MM.1S (cell line): ENCODE measurements around the gene VAC14.

Experiments
- DNase-seq: peaks from one replicate; pipeline ENCODE4 v3.0.0-alpha.2; 2015
- H2AFZ ChIP-seq: fragments of 300-600 bp; sonication (generic); 2 replicates; pipeline ENCODE4 v1.6.0; 2016; ENCODE audit warnings: antibody characterized with exemption, low read length
- H3F3A ChIP-seq: fragments of 300-600 bp; sonication (generic); 2 replicates; pipeline ENCODE4 v1.6.1; 2016; ENCODE audit warnings: mild to moderate bottlenecking, antibody characterized with exemption, low read length, moderate library complexity, mixed read lengths; ENCODE audit not compliant: insufficient read depth
- H3K27ac ChIP-seq: fragments of 300-600 bp; sonication (generic); 2 replicates; pipeline ENCODE4 v1.5.1; 2016; ENCODE audit warnings: mild to moderate bottlenecking, low read length
- H3K27me3 ChIP-seq: fragments of 300-600 bp; sonication (generic); replicated peaks from 2 replicates; pipeline ENCODE4 v1.6.0; 2016; ENCODE audit warnings: low read length; ENCODE audit not compliant: insufficient read depth
- H3K36me3 ChIP-seq: fragments of 300-600 bp; sonication (generic); replicated peaks from 2 replicates; pipeline ENCODE4 v1.6.1; 2016; ENCODE audit warnings: mild to moderate bottlenecking, low read length, mixed read lengths; ENCODE audit not compliant: insufficient read depth
- H3K4me1 ChIP-seq: fragments of 300-600 bp; sonication (generic); 2 replicates; pipeline ENCODE4 v1.6.1; 2016; ENCODE audit warnings: low read length, mixed read lengths
- H3K4me2 ChIP-seq: fragments of 300-600 bp; sonication (generic); 2 replicates; pipeline ENCODE4 v1.6.0; 2016; ENCODE audit warnings: low read depth, low read length
- H3K4me3 ChIP-seq: fragments of 300-600 bp; sonication (generic); 2 replicates; pipeline ENCODE4 v1.5.1; 2016; ENCODE audit warnings: low read length, mixed read lengths
- H3K79me2 ChIP-seq: fragments of 300-600 bp; sonication (generic); 2 replicates; pipeline ENCODE4 v1.6.1; 2016; ENCODE audit warnings: mixed run types, low read length, mixed read lengths
- H3K9ac ChIP-seq: fragments of 300-600 bp; sonication (generic); 2 replicates; pipeline ENCODE4 v1.6.1; 2016; ENCODE audit warnings: low read length, mixed read lengths
- H3K9me2 ChIP-seq: fragments of 300-600 bp; sonication (generic); replicated peaks from 2 replicates; pipeline ENCODE4 v1.6.1; 2016; ENCODE audit warnings: mild to moderate bottlenecking, low read length, mixed read lengths; ENCODE audit not compliant: insufficient read depth
- H3K9me3 ChIP-seq: fragments of 300-600 bp; sonication (generic); replicated peaks from 2 replicates; pipeline ENCODE4 v1.6.1; 2016; ENCODE audit warnings: mild to moderate bottlenecking, low read length, mixed read lengths; ENCODE audit not compliant: insufficient read depth
- H4K20me1 ChIP-seq: fragments of 300-600 bp; sonication (generic); 2 replicates; pipeline ENCODE4 v1.6.1; 2016; ENCODE audit warnings: mild to moderate bottlenecking, low read length, moderate library complexity, mixed read lengths; ENCODE audit not compliant: insufficient read depth
- EZH2 ChIP-seq: fragments of 300-600 bp; sonication (generic); optimal IDR thresholded peaks from 2 replicates; pipeline ENCODE3; 2017; ENCODE audit warnings: low read depth, mild to moderate bottlenecking, antibody characterized with exemption, low read length, mixed read lengths
- EZH2phosphoT487 ChIP-seq: fragments of 300-600 bp; sonication (generic); IDR thresholded peaks from 2 replicates; pipeline ENCODE4 v1.6.1; 2018; ENCODE audit warnings: antibody characterized with exemption, low read length
- TF ChIP-seq, protein P1 (sequence below): fragments of 300-600 bp; sonication (generic); IDR thresholded peaks from 2 replicates; pipeline ENCODE4 v1.5.1; 2016; ENCODE audit warnings: antibody characterized with exemption, low read length, mixed read lengths

The VAC14 gene

GRCh38 chr16:70729292-70729691 is 71.7 kb downstream of the VAC14 start:
- H3K36me3 ChIP-seq = no peaks in the 10 kb centered on the region; the same call in 1 of the 2 replicates
- H4K20me1 ChIP-seq = no peaks in the 10 kb centered on the region
- H3K27me3 ChIP-seq = no peaks in the 10 kb centered on the region
- no peaks in the 10 kb centered on the region for H3K9me2 ChIP-seq
- no peak overlapping the region for H3K9ac ChIP-seq
- H3K9me3 ChIP-seq = no peaks in the 10 kb centered on the region
- no peak overlapping the region for H3K4me2 ChIP-seq
- H3F3A ChIP-seq = no peaks in the 10 kb centered on the region
- H2AFZ ChIP-seq = no peak overlapping the region
- H3K4me3 ChIP-seq = no peak overlapping the region
- no peaks in the 10 kb centered on the region for H3K4me1 ChIP-seq
- TF ChIP-seq EZH2 = no peak
- no peak for TF ChIP-seq EZH2phosphoT487
- TF ChIP-seq, protein P1, sequence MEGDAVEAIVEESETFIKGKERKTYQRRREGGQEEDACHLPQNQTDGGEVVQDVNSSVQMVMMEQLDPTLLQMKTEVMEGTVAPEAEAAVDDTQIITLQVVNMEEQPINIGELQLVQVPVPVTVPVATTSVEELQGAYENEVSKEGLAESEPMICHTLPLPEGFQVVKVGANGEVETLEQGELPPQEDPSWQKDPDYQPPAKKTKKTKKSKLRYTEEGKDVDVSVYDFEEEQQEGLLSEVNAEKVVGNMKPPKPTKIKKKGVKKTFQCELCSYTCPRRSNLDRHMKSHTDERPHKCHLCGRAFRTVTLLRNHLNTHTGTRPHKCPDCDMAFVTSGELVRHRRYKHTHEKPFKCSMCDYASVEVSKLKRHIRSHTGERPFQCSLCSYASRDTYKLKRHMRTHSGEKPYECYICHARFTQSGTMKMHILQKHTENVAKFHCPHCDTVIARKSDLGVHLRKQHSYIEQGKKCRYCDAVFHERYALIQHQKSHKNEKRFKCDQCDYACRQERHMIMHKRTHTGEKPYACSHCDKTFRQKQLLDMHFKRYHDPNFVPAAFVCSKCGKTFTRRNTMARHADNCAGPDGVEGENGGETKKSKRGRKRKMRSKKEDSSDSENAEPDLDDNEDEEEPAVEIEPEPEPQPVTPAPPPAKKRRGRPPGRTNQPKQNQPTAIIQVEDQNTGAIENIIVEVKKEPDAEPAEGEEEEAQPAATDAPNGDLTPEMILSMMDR = no peak
- no peaks in the 10 kb centered on the region for H3K79me2 ChIP-seq
- no peak overlapping the region for H3K27ac ChIP-seq
- DNase-seq = no peak

DNA sequence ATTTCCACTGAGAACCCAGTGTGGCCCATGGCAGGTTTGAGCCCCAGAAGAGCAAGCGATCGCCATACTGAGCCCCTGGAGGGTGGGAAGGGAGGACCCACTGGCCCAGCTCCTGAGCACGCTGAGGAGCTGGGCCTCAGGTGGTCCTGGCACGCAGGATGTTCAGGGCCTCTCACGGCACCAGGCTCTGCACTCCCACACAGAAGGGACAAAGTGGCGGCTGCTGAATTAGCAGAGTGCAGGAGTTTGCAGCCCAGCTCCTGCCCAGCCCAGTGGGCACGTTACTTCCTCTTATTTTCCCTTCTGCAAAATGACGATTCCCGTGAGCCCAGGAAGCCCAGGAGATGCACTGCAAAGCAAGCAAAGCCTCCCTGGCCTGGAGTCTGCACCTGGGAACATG is 72.8 kb downstream of the VAC14 start:
- no peak for TF ChIP-seq EZH2
- TF ChIP-seq EZH2phosphoT487 = no peak
- TF ChIP-seq, protein P1 = no peak

DNA sequence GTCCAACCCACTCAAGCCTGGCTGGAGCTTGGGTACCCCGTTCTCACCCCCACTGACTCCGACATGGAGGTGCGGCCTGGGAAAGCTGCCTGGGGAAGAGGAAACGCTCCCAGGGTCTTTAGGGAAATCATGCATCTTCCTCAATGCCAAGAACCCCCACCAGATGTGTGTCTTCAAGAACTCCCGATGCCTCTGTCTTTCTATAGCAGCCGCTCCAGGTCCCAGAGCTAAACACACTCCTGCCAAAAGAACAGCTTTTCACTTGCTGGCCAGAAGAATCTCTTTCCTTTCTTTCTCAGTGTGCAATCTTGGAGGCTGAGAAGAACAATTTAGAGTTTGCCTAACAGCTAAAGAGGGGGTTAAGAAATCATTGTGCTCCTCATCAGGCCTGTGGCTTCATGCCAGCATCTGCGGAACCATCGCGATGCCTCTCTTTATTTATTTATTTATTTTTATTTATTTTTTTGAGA is 74.0 kb downstream of the VAC14 start:
- no peak overlapping the region for H3K4me2 ChIP-seq
- no peaks in the 10 kb centered on the region for H3F3A ChIP-seq
- DNase-seq = no peak
- H3K79me2 ChIP-seq = no peaks in the 10 kb centered on the region
- H3K27me3 ChIP-seq = no peaks in the 10 kb centered on the region
- no peak for TF ChIP-seq EZH2phosphoT487
- TF ChIP-seq EZH2 = no peak
- TF ChIP-seq, protein P1 = no peak
- no peak overlapping the region for H3K27ac ChIP-seq
- H2AFZ ChIP-seq = no peak overlapping the region
- no peaks in the 10 kb centered on the region for H3K4me1 ChIP-seq
- no peaks in the 10 kb centered on the region for H3K9me2 ChIP-seq
- H3K36me3 ChIP-seq = no peaks in the 10 kb centered on the region; the same call in 1 of the 2 replicates
- H4K20me1 ChIP-seq = no peaks in the 10 kb centered on the region
- no peak overlapping the region for H3K4me3 ChIP-seq
- no peaks in the 10 kb centered on the region for H3K9me3 ChIP-seq
- no peak overlapping the region for H3K9ac ChIP-seq

More for the DNA sequence above, 72.8 kb downstream of the VAC14 start:
- Histone ChIP-seq H3K36me3 (no peaks in the 10 kb centered on the region; the same call in 1 of the 2 replicates), H3K9me3 (no peaks in the 10 kb centered on the region), H3K27ac (no peak overlapping the region), H3K9ac (no peak overlapping the region), H4K20me1 (no peaks in the 10 kb centered on the region), H3F3A (no peaks in the 10 kb centered on the region), H3K4me1 (no peaks in the 10 kb centered on the region), H3K4me2 (no peak overlapping the region), H3K79me2 (no peaks in the 10 kb centered on the region), H3K27me3 (no peaks in the 10 kb centered on the region), H3K4me3 (no peak overlapping the region), H2AFZ (no peak overlapping the region), H3K9me2 (no peaks in the 10 kb centered on the region)
- no peak for DNase-seq
